Stimulated activated naive B cell treated with anti-CD40 and anti-IgM and Interleukin-4, amounts not matched to agents 10 μg/mL and 1 μg/mL and 100 μg/mL, for 72 hours (primary cell): ENCODE measurements around the gene VPS29.
"Not testable (repeated sequence)": the region's sequence is repeated elsewhere in the genome, so short reads cannot be mapped to it uniquely, and the experiment has no call there.

ENCODE experiments used
- ATAC-seq, 2 donors: fragments of 150-1000 bp; cut with Tn5 transposase; replicated peaks; 2 replicates each; pipeline ENCODE4 v1.10.0; 2021; ENCODE audit warnings: moderate library complexity in 1 of 2
- DNase-seq: peaks from one replicate; pipeline ENCODE4 v3.0.0; 2021
- H3K27ac Mint-ChIP-seq: one replicate; pipeline ENCODE4 v1.8.0; 2022; ENCODE audit warnings: mild to moderate bottlenecking, mixed read lengths
- H3K27me3 Mint-ChIP-seq, 2 donors: one replicate each; pipeline ENCODE4 v1.8.0; 2022; ENCODE audit warnings: mixed read lengths in 2 of 2
- H3K36me3 Mint-ChIP-seq, 2 donors: one replicate each; pipeline ENCODE4 v1.8.0; 2022; ENCODE audit warnings: mixed read lengths in 2 of 2, mild to moderate bottlenecking in 1 of 2
- H3K4me1 Mint-ChIP-seq, 2 donors: one replicate each; pipeline ENCODE4 v1.8.0; 2022; ENCODE audit warnings: mixed read lengths in 2 of 2, mild to moderate bottlenecking in 1 of 2
- H3K4me3 Mint-ChIP-seq, 2 donors: one replicate each; pipeline ENCODE4 v1.8.0; 2022; ENCODE audit warnings: mild to moderate bottlenecking in 2 of 2, mixed read lengths in 2 of 2, moderate library complexity in 1 of 2
- H3K9me3 Mint-ChIP-seq, 2 donors: one replicate each; pipeline ENCODE4 v1.8.0; 2022; ENCODE audit warnings: mixed read lengths in 2 of 2, mild to moderate bottlenecking in 1 of 2

The VPS29 gene

DNA sequence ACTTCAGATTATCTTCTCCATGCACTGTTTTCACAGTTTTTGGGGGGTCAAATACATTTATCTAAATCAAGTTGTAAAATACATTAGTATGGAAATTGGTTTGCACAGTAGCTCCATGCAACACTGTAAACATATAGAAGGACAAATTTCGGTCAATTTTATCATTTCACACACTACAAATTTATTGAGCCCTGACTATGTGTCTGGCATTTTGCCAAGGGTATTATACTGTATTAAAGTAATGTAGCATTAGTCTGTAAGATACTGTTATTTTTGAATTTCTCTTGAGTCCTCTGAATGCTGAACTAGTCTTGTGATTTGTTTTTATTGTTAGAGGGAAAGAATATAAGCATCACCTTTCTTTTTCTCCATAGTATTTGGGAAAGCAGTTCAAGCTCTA lies 1.5 kb upstream of the VPS29 start:
- peaks cover 10 to 14% of the 10 kb centered on the region in 2 donors for H3K36me3 Mint-ChIP-seq
- peaks cover 14 to 31% of the 10 kb centered on the region in 2 donors for H3K4me1 Mint-ChIP-seq
- H3K9me3 Mint-ChIP-seq, result peaks cover 2 to 6% of the 10 kb centered on the region in 2 donors
- ATAC-seq, result no peak
- H3K27me3 Mint-ChIP-seq, result no peaks in the 10 kb centered on the region
- DNase-seq, result no peak
- H3K4me3 Mint-ChIP-seq, result no peak overlapping the region
- no peak overlapping the region for H3K27ac Mint-ChIP-seq

DNA sequence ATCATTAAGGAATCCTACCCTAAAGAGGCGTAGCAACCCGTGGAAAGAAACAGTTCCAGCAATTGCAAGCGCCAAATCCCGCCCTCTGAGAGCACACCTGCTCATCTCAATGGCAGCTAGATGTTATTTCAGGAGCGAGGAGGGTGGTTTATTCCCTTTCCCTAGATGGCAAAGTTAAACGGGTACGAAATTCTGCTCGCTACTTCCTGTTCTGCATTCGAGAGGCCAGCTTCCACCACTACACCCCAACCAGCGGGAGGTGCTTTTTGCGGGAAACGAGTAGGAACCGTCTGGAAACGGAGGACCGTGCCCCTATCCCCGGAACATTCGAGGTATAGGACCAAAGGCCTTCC lies 536 bp downstream of the VPS29 start:
- Mint-ChIP-seq H3K36me3 (peaks cover 10 to 17% of the 10 kb centered on the region in 2 donors), H3K4me3 (peak overlapping the region; percentile 92 to 94)

GRCh38 chr12:110498984-110499706 lies 2.8 kb downstream of the VPS29 start:
- H3K4me3 Mint-ChIP-seq, result peak overlapping the region in 1 of 2 donors; percentile 61
- H3K4me1 Mint-ChIP-seq, result peaks cover 14 to 31% of the 10 kb centered on the region in 2 donors
- ATAC-seq (no peak), DNase-seq (no peak)
- peak overlapping the region; percentile 10 for H3K27ac Mint-ChIP-seq
- no peaks in the 10 kb centered on the region for H3K27me3 Mint-ChIP-seq
- H3K9me3 Mint-ChIP-seq, result peaks cover 2 to 6% of the 10 kb centered on the region in 2 donors
- peaks cover 14 to 22% of the 10 kb centered on the region in 2 donors for H3K36me3 Mint-ChIP-seq

More for the DNA sequence above, 536 bp downstream of the VPS29 start:
- ATAC-seq, result peak; percentile 8 to 30
- Mint-ChIP-seq H3K4me1 (peaks cover 14 to 31% of the 10 kb centered on the region in 2 donors), H3K27me3 (no peaks in the 10 kb centered on the region), H3K9me3 (peaks cover 2 to 6% of the 10 kb centered on the region in 2 donors), H3K27ac (peak overlapping the region; percentile 97)
- no peak for DNase-seq

GRCh38 chr12:110475426-110475825 lies 26.5 kb downstream of the VPS29 start:
- no peak overlapping the region for H3K4me3 Mint-ChIP-seq
- H3K9me3 Mint-ChIP-seq, result no peaks in the 10 kb centered on the region
- no peak overlapping the region for H3K27ac Mint-ChIP-seq
- peaks cover 0 to 15% of the 10 kb centered on the region in 2 donors for H3K4me1 Mint-ChIP-seq
- DNase-seq, result no peak
- ATAC-seq, result no peak
- peaks cover 10 to 25% of the 10 kb centered on the region in 2 donors for H3K36me3 Mint-ChIP-seq
- no peaks in the 10 kb centered on the region for H3K27me3 Mint-ChIP-seq

DNA sequence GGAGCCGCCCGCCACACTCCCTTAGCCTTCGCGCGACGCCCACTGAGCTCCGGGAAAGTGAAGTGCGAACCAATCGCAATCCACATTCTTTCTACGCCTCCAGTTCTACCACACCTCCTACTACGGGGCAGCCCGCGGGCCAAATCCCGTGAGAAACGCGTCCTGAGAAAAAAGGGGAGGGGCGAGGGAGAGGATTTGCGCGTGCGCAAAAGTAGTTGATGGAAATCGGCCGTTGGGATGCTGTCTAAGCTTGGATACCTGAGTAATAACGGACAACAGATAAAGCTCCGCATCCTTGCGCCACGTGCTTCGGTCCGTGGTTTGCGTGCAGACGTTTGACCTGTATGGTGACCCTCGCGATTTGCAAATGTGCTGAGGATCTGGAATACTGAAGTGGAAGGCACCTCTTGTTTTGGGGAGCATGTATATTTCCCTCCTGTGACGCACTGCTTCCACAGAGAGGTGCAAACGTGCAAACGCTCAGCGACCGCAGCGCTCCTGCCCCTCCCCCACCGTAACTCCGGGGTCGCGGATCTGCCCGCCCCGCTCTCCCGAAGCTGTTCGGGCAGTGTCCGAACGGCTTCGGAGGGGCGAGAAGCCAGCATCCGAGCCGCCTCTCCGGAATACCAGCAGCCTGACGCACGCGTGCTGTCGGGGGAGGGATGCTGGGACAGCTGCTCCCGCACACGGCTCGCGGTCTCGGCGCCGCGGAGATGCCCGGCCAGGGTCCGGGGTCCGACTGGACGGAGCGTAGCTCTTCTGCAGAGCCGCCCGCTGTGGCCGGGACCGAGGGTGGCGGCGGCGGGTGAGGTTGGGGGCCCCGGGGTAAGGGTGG lies 33.5 kb downstream of the VPS29 start, which contains the start of the genes FAM216A and GPN3:
Gene FAM216A (plus strand): TSS at position 632 of the 835 bp plus-strand sequence. CDS start 31 bp downstream, at position 663.
Gene GPN3 (minus strand): TSS at position 44 of the 835 bp plus-strand sequence. CDS start 54 bp downstream, outside the sequence.
- Mint-ChIP-seq H3K36me3 (peaks cover 10 to 23% of the 10 kb centered on the region in 2 donors), H3K27me3 (no peaks in the 10 kb centered on the region), H3K4me1 (peaks cover 16 to 43% of the 10 kb centered on the region in 2 donors), H3K9me3 (no peaks in the 10 kb centered on the region), H3K4me3 (peak within 1 kb of the TSS; percentile 93 to 97), H3K27ac (peak within 1 kb of the TSS; percentile 96)
- DNase-seq, result peak; percentile 96
- peak; percentile 80 to 84 for ATAC-seq

- DNase-seq (no peak), ATAC-seq (no peak)
- Mint-ChIP-seq H3K27me3 (no peaks in the 10 kb centered on the region), H3K4me3 (peak overlapping the region; percentile 93 to 97), H3K36me3 (peaks cover 15 to 28% of the 10 kb centered on the region in 2 donors), H3K9me3 (no peaks in the 10 kb centered on the region), H3K4me1 (peaks cover 16 to 43% of the 10 kb centered on the region in 2 donors), H3K27ac (peak overlapping the region; percentile 96)
These were observed 34.1 kb downstream of the VPS29 start for GRCh38 chr12:110467847-110468213.

DNA sequence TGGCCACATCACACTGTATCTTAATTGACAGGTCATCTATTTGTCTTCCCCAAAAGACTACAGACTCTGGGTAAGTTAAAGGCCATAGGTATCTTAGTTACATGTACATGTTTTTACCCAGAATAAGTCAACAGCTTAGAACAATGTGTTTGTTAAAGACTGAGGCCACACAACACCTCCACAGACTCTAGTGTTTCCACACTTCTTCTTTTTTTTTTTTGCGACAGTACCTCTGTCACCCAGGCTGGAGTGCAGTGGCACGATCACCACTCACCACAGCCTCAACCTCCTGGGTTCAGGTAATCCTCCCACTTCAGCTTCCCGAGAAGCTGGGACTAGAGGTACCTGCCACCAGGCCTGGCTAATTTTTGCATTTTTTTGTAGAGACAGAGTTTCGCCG lies 35.1 kb downstream of the VPS29 start:
- Mint-ChIP-seq H3K27me3 (no peaks in the 10 kb centered on the region), H3K4me3 (peak overlapping the region; percentile 93 to 97), H3K36me3 (peaks cover 15 to 33% of the 10 kb centered on the region in 2 donors), H3K27ac (no peak overlapping the region), H3K9me3 (no peaks in the 10 kb centered on the region), H3K4me1 (peaks cover 19 to 39% of the 10 kb centered on the region in 2 donors)
- no peak for DNase-seq
- ATAC-seq, result no peak

GRCh38 chr12:110465765-110466164 lies 36.1 kb downstream of the VPS29 start:
- not testable (repeated sequence) for H3K4me3 Mint-ChIP-seq, DNase-seq, H3K9me3 Mint-ChIP-seq, ATAC-seq, H3K27ac Mint-ChIP-seq, H3K27me3 Mint-ChIP-seq
- Mint-ChIP-seq H3K4me1 (peaks cover 20 to 29% of the 10 kb centered on the region in 2 donors), H3K36me3 (peaks cover 17 to 32% of the 10 kb centered on the region in 2 donors)

DNA sequence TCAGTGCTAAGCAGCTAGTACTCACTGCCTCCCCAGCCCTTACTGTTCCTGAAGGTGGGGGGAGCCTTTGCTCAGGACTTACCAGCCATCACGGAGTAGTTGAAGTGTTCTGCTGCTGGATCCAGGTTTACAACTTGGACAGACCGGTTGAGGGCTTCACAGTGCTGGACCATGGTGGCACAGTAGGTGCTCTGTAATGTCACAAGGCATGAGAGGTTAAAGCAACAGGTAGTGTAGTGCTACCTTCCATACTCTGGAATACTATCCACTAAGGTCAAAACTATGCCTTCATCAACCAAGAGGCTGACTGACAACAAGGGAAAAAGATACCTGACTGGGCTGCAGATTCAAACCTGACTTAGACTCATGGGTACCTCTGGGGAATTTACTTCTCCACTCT lies 36.9 kb downstream of the VPS29 start:
- Mint-ChIP-seq H3K27ac (no peak overlapping the region), H3K4me3 (no peak overlapping the region)

DNA sequence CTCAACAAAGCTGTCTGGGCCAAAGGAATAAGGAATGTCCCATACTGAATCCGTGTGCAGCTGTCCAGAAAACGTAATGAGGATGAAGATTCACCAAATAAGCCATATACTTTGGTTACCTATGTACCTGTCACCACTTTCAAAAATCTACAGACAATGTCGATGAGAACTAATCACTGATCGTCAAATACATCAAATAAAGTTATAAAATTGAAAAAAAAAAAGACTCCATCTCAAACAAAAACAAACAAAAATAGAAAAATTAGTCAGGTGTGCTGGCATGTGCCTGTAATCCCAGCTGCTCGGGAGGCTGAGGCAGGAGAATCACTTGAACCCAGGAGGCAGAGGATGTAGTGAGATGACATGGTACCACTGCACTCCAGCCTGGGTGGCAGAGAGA lies 40.7 kb downstream of the VPS29 start:
- not testable (repeated sequence) for H3K27ac Mint-ChIP-seq, H3K4me3 Mint-ChIP-seq, H3K9me3 Mint-ChIP-seq, DNase-seq, ATAC-seq, H3K27me3 Mint-ChIP-seq
- peaks cover 33 to 47% of the 10 kb centered on the region in 2 donors for H3K36me3 Mint-ChIP-seq
- H3K4me1 Mint-ChIP-seq, result peaks cover 15 to 23% of the 10 kb centered on the region in 2 donors

More for the DNA sequence above, 36.9 kb downstream of the VPS29 start:
- Mint-ChIP-seq H3K27me3 (no peaks in the 10 kb centered on the region), H3K4me1 (peaks cover 20 to 24% of the 10 kb centered on the region in 2 donors), H3K36me3 (peaks cover 22 to 37% of the 10 kb centered on the region in 2 donors), H3K9me3 (no peaks in the 10 kb centered on the region)
- DNase-seq, result no peak
- ATAC-seq, result no peak

GRCh38 chr12:110458756-110459155 lies 43.2 kb downstream of the VPS29 start:
- H3K9me3 Mint-ChIP-seq, result no peaks in the 10 kb centered on the region
- no peak for DNase-seq
- H3K4me3 Mint-ChIP-seq, result no peak overlapping the region
- no peaks in the 10 kb centered on the region for H3K27me3 Mint-ChIP-seq
- H3K36me3 Mint-ChIP-seq, result peaks cover 28 to 47% of the 10 kb centered on the region in 2 donors
- ATAC-seq, result no peak
- peaks cover 18 to 31% of the 10 kb centered on the region in 2 donors for H3K4me1 Mint-ChIP-seq
- H3K27ac Mint-ChIP-seq, result peak overlapping the region; percentile 37

GRCh38 chr12:110453569-110454296 lies 48.2 kb downstream of the VPS29 start:
- no peak overlapping the region for H3K4me3 Mint-ChIP-seq
- peaks cover 0 to 2% of the 10 kb centered on the region in 2 donors for H3K9me3 Mint-ChIP-seq
- DNase-seq, result no peak
- H3K27ac Mint-ChIP-seq, result no peak overlapping the region
- H3K36me3 Mint-ChIP-seq, result peaks cover 31 to 48% of the 10 kb centered on the region in 2 donors
- no peak for ATAC-seq
- H3K27me3 Mint-ChIP-seq, result no peaks in the 10 kb centered on the region
- H3K4me1 Mint-ChIP-seq, result peaks cover 20 to 46% of the 10 kb centered on the region in 2 donors

- Mint-ChIP-seq H3K9me3 (peaks cover 0 to 2% of the 10 kb centered on the region in 2 donors), H3K36me3 (peaks cover 42 to 56% of the 10 kb centered on the region in 2 donors), H3K4me1 (peaks cover 22 to 43% of the 10 kb centered on the region in 2 donors), H3K27ac (peak overlapping the region; percentile 99), H3K4me3 (peak overlapping the region; percentile 46 to 97), H3K27me3 (no peaks in the 10 kb centered on the region)
- DNase-seq, result no peak
- ATAC-seq, result no peak
These were observed 50.6 kb downstream of the VPS29 start for GRCh38 chr12:110451263-110451662.
